ENCODE data around the gene CHMP4A.

DNA sequence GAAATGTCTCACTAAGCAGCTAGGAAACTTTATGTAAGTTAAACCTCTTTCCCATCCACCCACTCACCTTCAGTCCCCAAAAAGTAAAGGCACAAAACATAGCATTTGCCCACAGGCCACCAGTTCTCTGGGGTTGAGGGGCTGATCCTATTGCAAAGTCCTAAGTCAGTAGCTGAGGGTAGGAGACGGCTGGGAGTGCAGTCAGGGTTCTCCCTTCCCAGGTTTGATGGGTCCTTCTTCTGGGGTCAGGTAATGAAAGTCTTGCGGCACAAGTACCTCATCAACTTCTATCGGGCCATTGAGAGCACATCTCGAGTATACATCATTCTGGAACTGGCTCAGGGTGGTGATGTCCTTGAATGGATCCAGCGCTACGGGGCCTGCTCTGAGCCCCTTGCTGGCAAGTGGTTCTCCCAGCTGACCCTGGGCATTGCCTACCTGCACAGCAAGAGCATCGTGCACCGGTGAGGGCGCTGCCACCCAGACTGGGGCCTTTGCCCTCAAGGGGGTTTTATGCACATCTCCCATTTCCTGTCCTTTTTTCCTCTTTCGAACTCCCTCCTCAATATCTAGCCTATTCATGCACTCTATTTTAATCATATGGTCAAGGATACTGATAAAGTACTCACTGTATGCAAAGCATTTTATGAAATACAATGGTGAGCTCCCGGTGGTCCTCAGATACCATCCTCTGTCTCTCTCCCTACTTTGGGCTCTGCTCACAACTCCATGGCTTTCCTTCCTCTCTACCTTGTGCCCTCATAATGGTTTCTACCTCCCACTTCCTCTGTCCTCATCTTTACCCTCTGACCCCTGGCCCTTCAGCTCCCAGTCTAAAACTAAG, 6.8 kb downstream of the CHMP4A start:
- TF ChIP-seq POLR2AphosphoS5 (IDR thresholded peaks at IDR 0.05) (no peak), EZH2 (IDR thresholded peaks at IDR 0.05; ENCODE audit: borderline replicate concordance, insufficient read depth, low read length, poor library complexity, severe bottlenecking) (no peak), EP300 (conservative IDR thresholded peaks at IDR 0.05; ENCODE audit: poor library complexity, severe bottlenecking) (no peak), RAD21 (conservative IDR thresholded peaks at IDR 0.05) (no peak)
- TF ChIP-seq, protein P1, sequence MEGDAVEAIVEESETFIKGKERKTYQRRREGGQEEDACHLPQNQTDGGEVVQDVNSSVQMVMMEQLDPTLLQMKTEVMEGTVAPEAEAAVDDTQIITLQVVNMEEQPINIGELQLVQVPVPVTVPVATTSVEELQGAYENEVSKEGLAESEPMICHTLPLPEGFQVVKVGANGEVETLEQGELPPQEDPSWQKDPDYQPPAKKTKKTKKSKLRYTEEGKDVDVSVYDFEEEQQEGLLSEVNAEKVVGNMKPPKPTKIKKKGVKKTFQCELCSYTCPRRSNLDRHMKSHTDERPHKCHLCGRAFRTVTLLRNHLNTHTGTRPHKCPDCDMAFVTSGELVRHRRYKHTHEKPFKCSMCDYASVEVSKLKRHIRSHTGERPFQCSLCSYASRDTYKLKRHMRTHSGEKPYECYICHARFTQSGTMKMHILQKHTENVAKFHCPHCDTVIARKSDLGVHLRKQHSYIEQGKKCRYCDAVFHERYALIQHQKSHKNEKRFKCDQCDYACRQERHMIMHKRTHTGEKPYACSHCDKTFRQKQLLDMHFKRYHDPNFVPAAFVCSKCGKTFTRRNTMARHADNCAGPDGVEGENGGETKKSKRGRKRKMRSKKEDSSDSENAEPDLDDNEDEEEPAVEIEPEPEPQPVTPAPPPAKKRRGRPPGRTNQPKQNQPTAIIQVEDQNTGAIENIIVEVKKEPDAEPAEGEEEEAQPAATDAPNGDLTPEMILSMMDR (IDR thresholded peaks at IDR 0.05; ENCODE audit: poor library complexity, severe bottlenecking) = no peak

Measured in neural cell (in vitro differentiated cells).